Measurements from ENCODE around the gene TMEM89. TPM values are rescaled to one million over a fixed set of nuclear protein-coding genes. Genes with fewer than 3 reads are reported as not detected.

TMEM89 gene
- total and polyA plus RNA-seq, 2 of the 13 experiments (the other 11 are each of a cell fraction or from before 2014, with no cell fraction given): 0.31 to 0.59 TPM

DNA sequence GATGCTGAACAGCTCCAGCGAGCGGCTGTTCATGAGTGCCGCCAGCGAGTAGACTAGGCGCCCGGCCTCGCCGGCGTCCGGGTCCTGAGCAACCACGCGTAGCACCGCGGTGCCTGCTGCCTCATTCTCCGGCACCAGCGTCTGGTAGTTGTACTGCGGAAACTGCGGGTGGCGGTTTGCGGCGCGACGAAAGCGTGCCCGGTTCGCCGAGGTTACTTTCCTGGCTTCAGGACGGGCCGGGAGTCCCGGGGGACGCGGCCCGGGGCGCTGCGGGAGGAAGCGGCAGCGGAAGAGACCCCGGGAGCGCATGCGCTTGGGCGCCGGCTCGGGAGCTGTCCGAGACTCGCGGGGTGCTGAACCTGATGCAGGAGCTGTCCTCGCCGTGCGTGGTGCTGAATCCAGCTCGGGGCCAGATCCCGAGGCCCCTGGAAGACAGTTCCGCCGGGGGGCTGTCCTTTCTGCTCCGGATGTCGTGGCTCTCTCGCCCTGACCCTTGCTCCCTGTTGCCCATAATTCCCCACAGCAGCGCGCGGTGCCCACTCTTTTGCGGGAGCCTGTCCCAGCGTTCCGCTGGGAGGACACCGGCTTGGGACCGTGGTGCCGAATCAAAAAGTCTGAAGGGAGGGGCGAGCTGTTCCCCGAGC, 40.1 kb upstream of the TMEM89 start (continued):
- TF ChIP-seq, protein P1, sequence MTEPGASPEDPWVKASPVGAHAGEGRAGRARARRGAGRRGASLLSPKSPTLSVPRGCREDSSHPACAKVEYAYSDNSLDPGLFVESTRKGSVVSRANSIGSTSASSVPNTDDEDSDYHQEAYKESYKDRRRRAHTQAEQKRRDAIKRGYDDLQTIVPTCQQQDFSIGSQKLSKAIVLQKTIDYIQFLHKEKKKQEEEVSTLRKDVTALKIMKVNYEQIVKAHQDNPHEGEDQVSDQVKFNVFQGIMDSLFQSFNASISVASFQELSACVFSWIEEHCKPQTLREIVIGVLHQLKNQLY (CRISPR knock-in tag; IDR thresholded peaks at IDR 0.05): peak; percentile 96
- TF ChIP-seq MAF1 (CRISPR knock-in tag; IDR thresholded peaks at IDR 0.05; ENCODE audit: borderline replicate concordance) (peak; percentile 100), SUZ12 (IDR thresholded peaks at IDR 0.05; ENCODE audit: low read depth, low read length) (no peak), ZNF879 (CRISPR knock-in tag; IDR thresholded peaks at IDR 0.05) (peak; percentile 100), PHB2 (IDR thresholded peaks at IDR 0.05; ENCODE audit: partially characterized antibody) (no peak), GFI1 (CRISPR knock-in tag; IDR thresholded peaks at IDR 0.05; ENCODE audit: borderline replicate concordance) (peak; percentile 97), ZNF746 (CRISPR knock-in tag; IDR thresholded peaks at IDR 0.05) (peak; percentile 99), HNF4A (CRISPR knock-in tag; IDR thresholded peaks at IDR 0.05) (peak; percentile 50), CHD2 (IDR thresholded peaks at IDR 0.05; ENCODE audit: low read depth, low read length) (no peak), CC2D1A (CRISPR knock-in tag; IDR thresholded peaks at IDR 0.05) (peak; percentile 100), ZNF230 (CRISPR knock-in tag; IDR thresholded peaks at IDR 0.05) (peak; percentile 100), ISX (CRISPR knock-in tag; conservative IDR thresholded peaks at IDR 0.05) (peak; percentile 100), FOXJ3 (CRISPR knock-in tag; IDR thresholded peaks at IDR 0.05; ENCODE audit: borderline replicate concordance) (peak; percentile 98), ZNF264 (CRISPR knock-in tag; IDR thresholded peaks at IDR 0.05) (peak; percentile 100), ZNF567 (CRISPR knock-in tag; IDR thresholded peaks at IDR 0.05; ENCODE audit: borderline replicate concordance) (peak; percentile 96; the same call in 1 of the 2 replicates), CBX5 (CRISPR knock-in tag; IDR thresholded peaks at IDR 0.05; ENCODE audit: borderline replicate concordance) (peak; percentile 100), E2F5 (CRISPR knock-in tag; conservative IDR thresholded peaks at IDR 0.05) (peak; percentile 99), ZNF101 (CRISPR knock-in tag; IDR thresholded peaks at IDR 0.05; ENCODE audit: borderline replicate concordance, low read depth) (peak; percentile 99), ZNF781 (CRISPR knock-in tag; IDR thresholded peaks at IDR 0.05; ENCODE audit: borderline replicate concordance, not compliant biosample characterization) (peak; percentile 100), SOX13 (IDR thresholded peaks at IDR 0.05) (no peak), SOX13 (CRISPR knock-in tag; conservative IDR thresholded peaks at IDR 0.05 in 1 of 2, IDR thresholded peaks at IDR 0.05 in 1 of 2) (peak in 1 of 2 experiments; percentile 95; a peak in 2 of 4 replicates), PAF1 (CRISPR knock-in tag; IDR thresholded peaks at IDR 0.05) (peak; percentile 95), ZNF354B (CRISPR knock-in tag; IDR thresholded peaks at IDR 0.05) (peak; percentile 100), ETV6 (CRISPR knock-in tag; conservative IDR thresholded peaks at IDR 0.05) (peak; percentile 100), NCOA1 (CRISPR knock-in tag; IDR thresholded peaks at IDR 0.05) (peak; percentile 100), SIN3A (IDR thresholded peaks at IDR 0.05; ENCODE audit: borderline replicate concordance, low read depth, low read length) (peak; percentile 100), BCL6 (CRISPR knock-in tag; IDR thresholded peaks at IDR 0.05) (peak; percentile 96)
- TF ChIP-seq, protein P2, sequence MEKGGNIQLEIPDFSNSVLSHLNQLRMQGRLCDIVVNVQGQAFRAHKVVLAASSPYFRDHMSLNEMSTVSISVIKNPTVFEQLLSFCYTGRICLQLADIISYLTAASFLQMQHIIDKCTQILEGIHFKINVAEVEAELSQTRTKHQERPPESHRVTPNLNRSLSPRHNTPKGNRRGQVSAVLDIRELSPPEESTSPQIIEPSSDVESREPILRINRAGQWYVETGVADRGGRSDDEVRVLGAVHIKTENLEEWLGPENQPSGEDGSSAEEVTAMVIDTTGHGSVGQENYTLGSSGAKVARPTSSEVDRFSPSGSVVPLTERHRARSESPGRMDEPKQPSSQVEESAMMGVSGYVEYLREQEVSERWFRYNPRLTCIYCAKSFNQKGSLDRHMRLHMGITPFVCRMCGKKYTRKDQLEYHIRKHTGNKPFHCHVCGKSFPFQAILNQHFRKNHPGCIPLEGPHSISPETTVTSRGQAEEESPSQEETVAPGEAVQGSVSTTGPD (CRISPR knock-in tag; IDR thresholded peaks at IDR 0.05): peak; percentile 98
- TF ChIP-seq, protein P3, sequence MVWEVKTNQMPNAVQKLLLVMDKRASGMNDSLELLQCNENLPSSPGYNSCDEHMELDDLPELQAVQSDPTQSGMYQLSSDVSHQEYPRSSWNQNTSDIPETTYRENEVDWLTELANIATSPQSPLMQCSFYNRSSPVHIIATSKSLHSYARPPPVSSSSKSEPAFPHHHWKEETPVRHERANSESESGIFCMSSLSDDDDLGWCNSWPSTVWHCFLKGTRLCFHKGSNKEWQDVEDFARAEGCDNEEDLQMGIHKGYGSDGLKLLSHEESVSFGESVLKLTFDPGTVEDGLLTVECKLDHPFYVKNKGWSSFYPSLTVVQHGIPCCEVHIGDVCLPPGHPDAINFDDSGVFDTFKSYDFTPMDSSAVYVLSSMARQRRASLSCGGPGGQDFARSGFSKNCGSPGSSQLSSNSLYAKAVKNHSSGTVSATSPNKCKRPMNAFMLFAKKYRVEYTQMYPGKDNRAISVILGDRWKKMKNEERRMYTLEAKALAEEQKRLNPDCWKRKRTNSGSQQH (CRISPR knock-in tag; IDR thresholded peaks at IDR 0.05; ENCODE audit: low read depth): peak; percentile 100
